HG03025 (cell line): Measurements from ENCODE around the gene TYMP.
"Not testable (repeated sequence)": the region's sequence is repeated elsewhere in the genome, so short reads cannot be mapped to it uniquely, and the experiment has no call there.

Experiments used
- ATAC-seq: cut with Tn5 transposase; IDR thresholded peaks from one replicate; pipeline ENCODE4 v1.9.1; 2021; ENCODE audit warnings: mild to moderate bottlenecking, moderate library complexity; ENCODE audit not compliant: unreplicated experiment, low FRiP score

Gene TYMP

DNA sequence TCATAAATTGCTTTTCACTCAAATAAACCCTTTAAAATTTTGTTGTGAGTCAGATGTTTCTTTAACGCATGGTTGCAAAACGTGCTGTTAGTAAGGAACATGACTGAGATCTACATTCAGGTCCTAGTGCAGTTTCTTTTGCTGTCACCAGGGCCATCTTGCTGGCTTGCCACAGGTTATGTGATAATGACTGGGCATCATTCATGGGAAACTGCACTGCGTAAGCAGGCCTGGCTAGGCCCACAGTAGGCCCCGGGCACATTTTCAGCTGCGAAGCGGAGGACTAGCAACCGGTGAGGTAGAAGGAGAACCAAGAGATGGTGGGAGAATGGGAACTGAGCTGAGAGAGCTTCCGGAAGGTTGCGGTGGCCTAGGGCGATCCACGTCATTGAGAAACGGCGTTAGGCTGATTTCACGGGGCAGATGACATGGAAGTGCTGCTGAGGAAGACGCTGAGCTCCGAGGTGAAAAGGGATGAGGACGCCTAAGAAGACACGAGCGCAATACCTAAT, 12.7 kb upstream of the TYMP start:
- no peak for ATAC-seq

- not testable (repeated sequence) for ATAC-seq
Measured at GRCh38 chr22:50541667-50542026, 11.8 kb upstream of the TYMP start.

GRCh38 chr22:50540381-50540780, 10.6 kb upstream of the TYMP start:
- ATAC-seq: no peak

- no peak for ATAC-seq
Measured at GRCh38 chr22:50537765-50538164, 8.0 kb upstream of the TYMP start.

DNA sequence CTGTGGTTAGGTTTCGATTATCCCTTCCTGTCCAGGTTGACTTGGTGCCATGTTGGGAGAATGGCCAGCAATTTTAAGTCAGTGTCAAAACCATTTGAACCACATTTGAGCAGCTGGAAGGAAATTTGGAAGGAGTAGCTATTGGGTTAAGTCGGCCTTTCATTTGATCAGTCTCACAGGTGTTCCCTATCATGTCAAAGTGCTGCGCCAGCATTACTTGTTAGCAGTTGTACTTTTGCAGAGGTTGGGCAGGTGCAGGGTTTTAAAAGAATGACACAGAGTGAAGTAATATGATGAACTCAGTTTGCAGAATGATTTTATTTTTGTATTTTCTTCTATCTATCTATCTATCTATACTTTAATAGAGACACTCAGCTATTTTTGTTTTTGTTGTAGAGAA, 6.4 kb upstream of the TYMP start:
- no peak for ATAC-seq

- ATAC-seq: no peak
Measured at GRCh38 chr22:50535113-50535512, 5.3 kb upstream of the TYMP start.

GRCh38 chr22:50533856-50534711, 4.3 kb upstream of the TYMP start:
- ATAC-seq: not testable (repeated sequence)

- no peak for ATAC-seq
Measured at GRCh38 chr22:50532824-50533796, 3.3 kb upstream of the TYMP start.

DNA sequence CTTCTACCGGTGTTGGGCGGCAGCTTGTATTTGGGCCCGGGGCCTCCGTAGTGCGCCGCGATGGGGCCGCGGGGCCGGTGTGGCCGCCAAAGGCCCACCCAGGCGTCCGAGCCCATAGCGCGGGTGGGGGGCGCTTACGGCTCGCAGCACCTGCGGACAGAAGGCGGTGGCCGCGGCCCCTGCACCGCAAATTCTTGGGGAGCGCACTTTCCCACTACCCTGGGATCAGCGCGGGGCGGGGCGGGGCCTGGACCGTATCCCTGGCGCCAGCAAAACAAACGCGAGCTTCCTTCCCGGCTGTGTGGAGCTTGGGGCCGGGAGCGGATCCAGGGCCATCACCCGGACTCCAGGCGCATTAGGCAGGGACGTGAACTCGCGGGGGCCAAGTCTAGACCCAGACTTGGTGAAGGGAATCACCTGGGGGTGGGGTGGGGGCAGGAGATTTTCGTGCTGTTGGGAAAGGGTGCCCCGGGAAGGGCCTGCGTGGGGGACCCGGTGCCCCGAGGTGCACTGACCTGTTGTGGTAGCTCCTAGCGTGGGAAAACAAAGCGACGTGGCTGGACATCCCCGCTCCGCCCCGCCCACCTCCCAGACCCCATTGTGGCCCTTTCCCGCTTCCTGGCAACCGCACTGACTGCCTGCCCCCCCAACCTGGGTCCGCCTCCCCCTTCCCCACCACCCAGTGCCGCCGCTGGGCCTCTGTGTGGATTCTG, 2.3 kb upstream of the TYMP start:
- no peak for ATAC-seq

DNA sequence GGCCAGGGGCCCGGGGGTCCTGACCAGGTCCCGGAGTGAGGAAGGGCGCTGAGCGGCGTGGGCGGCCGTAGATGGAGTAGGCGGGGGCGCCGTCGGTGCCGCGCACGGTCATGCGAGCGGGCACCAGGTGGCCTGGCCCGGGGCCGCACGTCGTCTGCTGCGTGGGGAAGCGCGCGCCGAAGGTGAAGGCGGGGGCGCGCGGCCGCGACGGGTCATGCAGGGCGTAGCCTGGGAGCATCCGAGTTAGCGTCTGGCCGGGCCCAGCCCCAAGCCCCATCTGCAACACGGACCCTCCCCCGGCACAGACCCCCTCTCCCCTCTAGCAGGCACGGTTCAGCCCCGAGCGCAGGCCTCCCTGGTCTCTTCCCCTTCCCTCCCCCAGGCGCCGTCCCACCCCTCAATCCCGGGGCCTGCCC, 1.7 kb upstream of the TYMP start:
- no peak for ATAC-seq

DNA sequence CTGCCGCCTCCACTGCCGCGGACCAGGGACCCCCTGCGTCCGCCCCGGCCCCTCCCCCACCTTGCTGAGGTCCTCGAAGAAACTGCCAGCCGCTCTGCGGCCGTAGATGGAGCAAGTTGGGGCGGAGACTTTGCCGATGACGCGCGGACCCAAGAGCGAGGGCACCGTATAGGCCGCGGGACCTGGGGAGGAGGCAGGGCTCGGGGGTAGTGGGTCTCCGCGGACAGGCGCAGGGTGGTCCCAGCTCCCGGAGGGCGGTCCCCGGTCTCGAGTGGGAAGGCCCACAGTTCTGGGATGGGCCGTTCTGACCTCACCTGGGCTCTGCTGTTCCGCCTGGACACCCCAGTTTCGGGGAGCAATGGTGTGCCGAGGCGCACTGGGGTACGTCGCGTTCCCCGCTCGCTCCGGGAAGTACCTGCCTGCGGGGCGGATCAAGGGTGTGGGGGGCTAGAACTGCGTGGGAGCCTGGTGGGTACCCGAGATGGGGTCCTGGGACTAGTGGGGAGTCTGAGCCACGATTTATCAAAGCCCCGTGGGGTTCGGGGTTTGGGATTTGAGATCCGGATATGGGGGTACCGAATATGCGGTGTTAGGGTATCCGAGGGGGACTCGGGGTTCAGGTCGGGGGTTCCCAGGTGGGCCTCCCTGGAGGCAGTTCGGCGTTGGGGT, 1.2 kb upstream of the TYMP start:
- ATAC-seq: no peak

GRCh38 chr22:50530580-50530876, 716 bp upstream of the TYMP start:
- no peak for ATAC-seq

- no peak for ATAC-seq
Measured at GRCh38 chr22:50529416-50529896, 356 bp downstream of the TYMP start.

GRCh38 chr22:50528682-50529415, 963 bp downstream of the TYMP start:
- no peak for ATAC-seq

GRCh38 chr22:50527921-50528681, 1.7 kb downstream of the TYMP start:
- no peak for ATAC-seq

- no peak for ATAC-seq
Measured at GRCh38 chr22:50526834-50527801, 2.7 kb downstream of the TYMP start.

GRCh38 chr22:50526108-50526833, 3.5 kb downstream of the TYMP start:
- ATAC-seq: peak; percentile 19
